ENCODE data around the gene LRP1-AS. TPM values are rescaled to one million over a fixed set of nuclear protein-coding genes. Genes with fewer than 3 reads are reported as not detected.

LRP1-AS gene
- total and polyA plus RNA-seq, 2 donors from 2014 or later = not detected

GRCh38 chr12:57107456-57108155, 39.8 kb downstream of the LRP1-AS start:
- no peak for DNase-seq
- Histone ChIP-seq H3K36me3 (ENCODE audit: control insufficient read depth in 2 of 3, insufficient read depth in 3 of 3, low read length in 3 of 3) (peaks cover 0 to 29% (median 28%) of the 10 kb centered on the region in 3 donors), H3K4me1 (ENCODE audit: control insufficient read depth in 2 of 3, insufficient read depth in 2 of 3, low read depth in 1 of 3, low read length in 3 of 3) (peaks cover 0 to 15% (median 8%) of the 10 kb centered on the region in 3 donors), H3K4me3 (ENCODE audit: low read length in 3 of 3) (no peak overlapping the region), H3K9ac (ENCODE audit: low read length in 3 of 3) (no peak overlapping the region), H3K9me3 (ENCODE audit: control insufficient read depth in 2 of 3, insufficient read depth in 1 of 3, low read length in 3 of 3) (no peaks in the 10 kb centered on the region), H3K27ac (ENCODE audit: low read depth in 2 of 2, low read length in 2 of 2) (no peak overlapping the region), H3K27me3 (ENCODE audit: control insufficient read depth, insufficient read depth, low read length) (no peaks in the 10 kb centered on the region)
- no peak for TF ChIP-seq CTCF (IDR thresholded peaks at IDR 0.05; ENCODE audit: borderline replicate concordance, extremely low read depth, insufficient read depth)
- intact Hi-C loops (cut with DNase I) = no loop called here
- no peak for FAIRE-seq

GRCh38 chr12:57106021-57106708, 41.3 kb downstream of the LRP1-AS start:
- intact Hi-C loops (cut with DNase I) = no loop called here
- no peak for TF ChIP-seq CTCF (IDR thresholded peaks at IDR 0.05; ENCODE audit: borderline replicate concordance, extremely low read depth, insufficient read depth)
- no peaks in the 10 kb centered on the region for H3K27me3 ChIP-seq (ENCODE audit: control insufficient read depth, insufficient read depth, low read length)
- DNase-seq = no peak
- no peak for FAIRE-seq
- H3K4me3 ChIP-seq (ENCODE audit: low read length in 3 of 3) = no peak overlapping the region
- peaks cover 0 to 31% (median 29%) of the 10 kb centered on the region in 3 donors for H3K36me3 ChIP-seq (ENCODE audit: control insufficient read depth in 2 of 3, insufficient read depth in 3 of 3, low read length in 3 of 3)
- H3K9me3 ChIP-seq (ENCODE audit: control insufficient read depth in 2 of 3, insufficient read depth in 1 of 3, low read length in 3 of 3) = no peaks in the 10 kb centered on the region
- H3K27ac ChIP-seq (ENCODE audit: low read depth in 2 of 2, low read length in 2 of 2) = no peak overlapping the region
- H3K9ac ChIP-seq (ENCODE audit: low read length in 3 of 3) = no peak overlapping the region
- H3K4me1 ChIP-seq (ENCODE audit: control insufficient read depth in 2 of 3, insufficient read depth in 2 of 3, low read depth in 1 of 3, low read length in 3 of 3) = peaks cover 0 to 15% (median 8%) of the 10 kb centered on the region in 3 donors

- intact Hi-C loops (cut with DNase I) = no loop called here
- no peak for DNase-seq
- Histone ChIP-seq H3K27ac (ENCODE audit: low read depth in 2 of 2, low read length in 2 of 2) (no peak overlapping the region), H3K36me3 (ENCODE audit: control insufficient read depth in 2 of 3, insufficient read depth in 3 of 3, low read length in 3 of 3) (peaks cover under 1 to 32% (median 29%) of the 10 kb centered on the region in 3 donors), H3K27me3 (ENCODE audit: control insufficient read depth, insufficient read depth, low read length) (no peaks in the 10 kb centered on the region), H3K9ac (ENCODE audit: low read length in 3 of 3) (no peak overlapping the region), H3K4me3 (ENCODE audit: low read length in 3 of 3) (no peak overlapping the region), H3K9me3 (ENCODE audit: control insufficient read depth in 2 of 3, insufficient read depth in 1 of 3, low read length in 3 of 3) (no peaks in the 10 kb centered on the region), H3K4me1 (ENCODE audit: control insufficient read depth in 2 of 3, insufficient read depth in 2 of 3, low read depth in 1 of 3, low read length in 3 of 3) (peaks cover 0 to 15% (median 8%) of the 10 kb centered on the region in 3 donors)
- FAIRE-seq = no peak
- no peak for TF ChIP-seq CTCF (IDR thresholded peaks at IDR 0.05; ENCODE audit: borderline replicate concordance, extremely low read depth, insufficient read depth)
These were observed 42.2 kb downstream of the LRP1-AS start for GRCh38 chr12:57105011-57105753.

Measured in kidney (tissue), 14 donors.